HEK293 (cell line): ENCODE data around the gene MTUS2.

Source experiments
- CTCF ChIA-PET: fragments of 350-600 bp; formaldehyde crosslinking; extraction: SDS; loops from one replicate; lab custom pipeline; 2021; ENCODE audit warnings: antibody characterized with exemption; lab: Yijun Ruan, JAX
- POLR2A ChIA-PET: fragments of 300-600 bp; formaldehyde crosslinking; extraction: SDS; loops from one replicate; lab custom pipeline; 2020; ENCODE audit warnings: antibody characterized with exemption, inconsistent platforms; lab: Yijun Ruan, JAX
- H3K27ac ChIP-seq: fragments of 200-500 bp; sonication (Bioruptor generic); 2 replicates; pipeline ENCODE4 v1.5.1; 2014; ENCODE audit warnings: low read depth, low read length, control low read depth, inconsistent platforms; ENCODE audit errors: extremely low read depth
- H3K36me3 ChIP-seq, 2 experiments: fragments of 200-500 bp in 1 of 2; sonication (Bioruptor generic) in 1 of 2; 1 replicate in 1 of 2; 2 replicates in 1 of 2; pipeline ENCODE4 v1.5.1; 2014 to 2017; ENCODE audit warnings: inconsistent platforms in 2 of 2, low read length in 2 of 2; ENCODE audit not compliant: control insufficient read depth in 2 of 2, insufficient read depth in 1 of 2
- H3K4me1 ChIP-seq: fragments of 200-500 bp; sonication (Bioruptor generic); 2 replicates; pipeline ENCODE4 v1.5.1; 2014; ENCODE audit warnings: mild to moderate bottlenecking, low read length, inconsistent platforms; ENCODE audit not compliant: control insufficient read depth, insufficient read depth
- H3K4me3 ChIP-seq: 2 replicates; pipeline ENCODE4 v1.5.1; 2011; ENCODE audit warnings: low read depth, mild to moderate bottlenecking, control low read depth, low read length, moderate library complexity
- H3K9me3 ChIP-seq: fragments of 200-500 bp; sonication (Bioruptor generic); 2 replicates; pipeline ENCODE4 v1.5.1; 2014; ENCODE audit warnings: low read depth, low read length, inconsistent platforms; ENCODE audit not compliant: control insufficient read depth, insufficient read depth
- FEZF1 ChIP-seq: fragments of 450-650 bp; formaldehyde crosslinking; IDR thresholded peaks from 2 replicates; pipeline ENCODE4 v1.5.1; 2016; ENCODE audit warnings: missing biosample characterization, missing genetic modification characterization
- SCRT1 ChIP-seq: fragments of 450-650 bp; formaldehyde crosslinking; IDR thresholded peaks from 2 replicates; pipeline ENCODE4 v1.5.1; 2016; ENCODE audit warnings: missing biosample characterization, missing genetic modification characterization, borderline replicate concordance
- SP7 ChIP-seq: fragments of 450-650 bp; formaldehyde crosslinking; IDR thresholded peaks from 2 replicates; pipeline ENCODE4 v1.5.1; 2016; ENCODE audit warnings: missing biosample characterization, missing genetic modification characterization
- YY2 ChIP-seq: fragments of 450-650 bp; formaldehyde crosslinking; IDR thresholded peaks from 2 replicates; pipeline ENCODE4 v1.5.1; 2016; ENCODE audit warnings: missing biosample characterization, missing genetic modification characterization
- ZBTB20 ChIP-seq: fragments of 450-650 bp; formaldehyde crosslinking; IDR thresholded peaks from 2 replicates; pipeline ENCODE4 v1.5.1; 2016; ENCODE audit warnings: missing biosample characterization, missing genetic modification characterization
- ZFHX2 ChIP-seq: fragments of 450-650 bp; formaldehyde crosslinking; conservative IDR thresholded peaks from 2 replicates; pipeline ENCODE4 v1.5.1; 2016; ENCODE audit warnings: missing biosample characterization, missing genetic modification characterization
- ZFP69B ChIP-seq: fragments of 450-650 bp; formaldehyde crosslinking; IDR thresholded peaks from 2 replicates; pipeline ENCODE4 v1.5.1; 2016; ENCODE audit warnings: missing biosample characterization, missing genetic modification characterization
- ZNF10 ChIP-seq: fragments of 450-650 bp; formaldehyde crosslinking; IDR thresholded peaks from 2 replicates; pipeline ENCODE4 v1.5.1; 2017; ENCODE audit warnings: missing biosample characterization, missing genetic modification characterization
- ZNF133 ChIP-seq: fragments of 450-650 bp; formaldehyde crosslinking; IDR thresholded peaks from 2 replicates; pipeline ENCODE4 v1.5.1; 2016; ENCODE audit warnings: missing biosample characterization, missing genetic modification characterization
- ZNF175 ChIP-seq: fragments of 450-650 bp; formaldehyde crosslinking; IDR thresholded peaks from 2 replicates; pipeline ENCODE4 v1.5.1; 2016; ENCODE audit warnings: missing biosample characterization, missing genetic modification characterization
- ZNF426 ChIP-seq: fragments of 450-650 bp; formaldehyde crosslinking; IDR thresholded peaks from 2 replicates; pipeline ENCODE4 v1.5.1; 2017; ENCODE audit warnings: missing biosample characterization, missing genetic modification characterization, mild to moderate bottlenecking, inconsistent platforms, moderate library complexity
- ZNF433 ChIP-seq: fragments of 450-650 bp; formaldehyde crosslinking; IDR thresholded peaks from 2 replicates; pipeline ENCODE4 v1.5.1; 2016; ENCODE audit warnings: missing biosample characterization, missing genetic modification characterization, low read depth
- ZNF555 ChIP-seq: fragments of 450-650 bp; formaldehyde crosslinking; conservative IDR thresholded peaks from 2 replicates; pipeline ENCODE4 v1.5.1; 2017; ENCODE audit warnings: missing biosample characterization, mild to moderate bottlenecking, missing genetic modification characterization, inconsistent platforms
- ZNF561 ChIP-seq: fragments of 450-650 bp; IDR thresholded peaks from 2 replicates; pipeline ENCODE4 v1.5.1; 2018; ENCODE audit warnings: missing biosample characterization, missing genetic modification characterization, borderline replicate concordance
- TF ChIP-seq, protein P1 (sequence below): fragments of 450-650 bp; formaldehyde crosslinking; IDR thresholded peaks from 2 replicates; pipeline ENCODE4 v1.5.1; 2016; ENCODE audit warnings: missing biosample characterization, missing genetic modification characterization
- TF ChIP-seq, protein P2 (sequence below): fragments of 450-650 bp; formaldehyde crosslinking; IDR thresholded peaks from 2 replicates; pipeline ENCODE4 v1.5.1; 2017; ENCODE audit warnings: missing biosample characterization, missing genetic modification characterization

The MTUS2 gene

DNA sequence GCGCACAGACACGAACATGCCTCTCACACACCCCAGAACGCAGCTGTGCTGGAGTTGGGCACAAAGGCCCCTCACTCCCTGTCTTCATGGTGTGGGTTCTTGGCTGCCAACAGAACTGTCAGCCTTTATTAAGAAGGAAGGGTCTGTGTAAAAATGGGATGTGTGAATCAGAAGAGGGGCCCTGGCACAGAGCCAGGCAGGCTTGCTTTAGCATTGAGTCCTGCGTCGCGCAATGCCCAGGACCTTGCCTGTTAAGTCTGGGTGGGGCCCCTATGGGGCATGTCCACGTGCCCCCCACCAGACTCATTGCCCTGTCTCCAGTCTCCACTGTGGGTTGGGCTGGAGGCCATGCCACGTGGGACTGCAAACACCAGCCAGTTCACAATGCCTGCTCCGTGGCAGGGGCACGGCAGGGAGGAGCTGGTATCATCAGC is 690.5 kb downstream of the MTUS2 start (continued):
- no peak for TF ChIP-seq FEZF1 (tag by site-specific recombination)

DNA sequence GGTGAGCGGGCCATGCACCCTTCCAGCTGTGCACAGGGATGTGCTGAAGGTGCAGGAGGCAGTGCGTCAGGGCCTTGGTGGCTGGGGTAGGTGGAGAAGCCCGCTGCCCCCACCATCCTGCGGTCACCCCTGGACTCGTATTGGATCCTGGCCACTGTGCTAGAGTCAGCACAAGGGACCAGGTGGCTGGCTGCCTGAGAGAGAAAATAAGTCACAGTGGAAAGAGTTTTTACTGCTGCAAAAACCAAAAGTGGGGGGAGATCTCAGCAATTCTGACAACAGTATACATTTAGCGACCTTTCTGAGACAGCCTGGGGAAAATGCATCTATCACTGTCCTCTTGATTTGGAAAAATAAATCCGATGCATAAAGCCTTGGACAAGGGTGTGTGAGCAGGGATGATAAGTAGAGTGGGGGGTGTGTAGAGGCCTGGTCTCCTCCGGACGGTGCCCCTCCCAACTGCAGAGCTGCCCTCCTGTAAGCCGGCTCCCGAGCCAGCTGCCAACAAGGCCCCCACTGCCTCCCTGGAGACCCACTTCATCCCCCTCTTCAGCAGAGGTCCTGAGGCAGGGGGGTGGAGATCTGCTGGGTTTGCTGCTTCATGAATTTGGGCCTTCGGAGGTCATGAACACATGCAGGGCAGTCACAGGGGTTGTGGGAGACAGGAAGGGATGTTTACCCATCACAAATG is 691.1 kb downstream of the MTUS2 start:
- Histone ChIP-seq H3K27ac (no peak overlapping the region), H3K36me3 (peaks cover 0 to 51% of the 10 kb centered on the region in 2 experiments; a peak in 1 of 3 replicates), H3K9me3 (no peaks in the 10 kb centered on the region)
- CTCF ChIA-PET, result no interaction called here
- TF ChIP-seq SCRT1 (tag by site-specific recombination), result no peak
- TF ChIP-seq ZNF555 (tag by site-specific recombination), result no peak
- TF ChIP-seq, protein P1, sequence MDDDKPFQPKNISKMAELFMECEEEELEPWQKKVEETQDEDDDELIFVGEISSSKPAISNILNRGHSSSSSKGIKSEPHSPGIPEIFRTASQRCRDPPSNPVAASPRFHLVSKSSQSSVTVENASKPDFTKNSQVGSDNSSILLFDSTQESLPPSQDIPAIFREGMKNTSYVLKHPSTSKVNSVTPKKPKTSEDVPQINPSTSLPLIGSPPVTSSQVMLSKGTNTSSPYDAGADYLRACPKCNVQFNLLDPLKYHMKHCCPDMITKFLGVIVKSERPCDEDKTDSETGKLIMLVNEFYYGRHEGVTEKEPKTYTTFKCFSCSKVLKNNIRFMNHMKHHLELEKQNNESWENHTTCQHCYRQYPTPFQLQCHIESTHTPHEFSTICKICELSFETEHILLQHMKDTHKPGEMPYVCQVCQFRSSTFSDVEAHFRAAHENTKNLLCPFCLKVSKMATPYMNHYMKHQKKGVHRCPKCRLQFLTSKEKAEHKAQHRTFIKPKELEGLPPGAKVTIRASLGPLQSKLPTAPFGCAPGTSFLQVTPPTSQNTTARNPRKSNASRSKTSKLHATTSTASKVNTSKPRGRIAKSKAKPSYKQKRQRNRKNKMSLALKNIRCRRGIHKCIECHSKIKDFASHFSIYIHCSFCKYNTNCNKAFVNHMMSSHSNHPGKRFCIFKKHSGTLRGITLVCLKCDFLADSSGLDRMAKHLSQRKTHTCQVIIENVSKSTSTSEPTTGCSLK (tag by site-specific recombination), result no peak
- TF ChIP-seq ZNF10, result no peak
- no peak for TF ChIP-seq ZNF175 (tag by site-specific recombination)
- no peak for TF ChIP-seq YY2
- no peak for TF ChIP-seq ZNF433 (tag by site-specific recombination)
- TF ChIP-seq, all 188 proteins: peak for 0
- no peak overlapping the region for H3K4me3 ChIP-seq
- H3K4me1 ChIP-seq, result no peaks in the 10 kb centered on the region
- POLR2A ChIA-PET, result no interaction called here

DNA sequence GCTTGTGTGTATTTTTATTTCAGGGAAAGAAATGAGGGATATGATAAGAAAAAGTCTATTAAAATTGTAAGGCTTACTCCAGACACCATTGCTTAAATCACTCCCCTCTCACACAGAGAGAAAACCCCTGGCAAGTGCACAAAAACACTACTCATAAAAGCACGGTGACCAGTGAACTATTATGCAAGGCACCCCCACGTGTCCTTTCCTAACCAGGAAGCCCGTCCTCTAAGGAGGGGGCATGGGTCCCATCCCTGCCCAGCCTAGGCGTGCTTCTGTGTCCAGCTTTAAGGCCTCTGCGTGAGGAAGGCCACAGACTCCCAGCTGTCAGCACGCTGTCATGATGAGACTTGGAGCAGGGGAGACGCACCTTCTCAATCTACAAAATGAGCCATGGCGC is 691.8 kb downstream of the MTUS2 start:
- TF ChIP-seq ZFHX2 (tag by site-specific recombination), result no peak
- TF ChIP-seq ZNF426 (tag by site-specific recombination), result no peak
- TF ChIP-seq ZNF561 (tag by site-specific recombination), result no peak
- TF ChIP-seq ZFP69B (tag by site-specific recombination), result no peak
- TF ChIP-seq, protein P2, sequence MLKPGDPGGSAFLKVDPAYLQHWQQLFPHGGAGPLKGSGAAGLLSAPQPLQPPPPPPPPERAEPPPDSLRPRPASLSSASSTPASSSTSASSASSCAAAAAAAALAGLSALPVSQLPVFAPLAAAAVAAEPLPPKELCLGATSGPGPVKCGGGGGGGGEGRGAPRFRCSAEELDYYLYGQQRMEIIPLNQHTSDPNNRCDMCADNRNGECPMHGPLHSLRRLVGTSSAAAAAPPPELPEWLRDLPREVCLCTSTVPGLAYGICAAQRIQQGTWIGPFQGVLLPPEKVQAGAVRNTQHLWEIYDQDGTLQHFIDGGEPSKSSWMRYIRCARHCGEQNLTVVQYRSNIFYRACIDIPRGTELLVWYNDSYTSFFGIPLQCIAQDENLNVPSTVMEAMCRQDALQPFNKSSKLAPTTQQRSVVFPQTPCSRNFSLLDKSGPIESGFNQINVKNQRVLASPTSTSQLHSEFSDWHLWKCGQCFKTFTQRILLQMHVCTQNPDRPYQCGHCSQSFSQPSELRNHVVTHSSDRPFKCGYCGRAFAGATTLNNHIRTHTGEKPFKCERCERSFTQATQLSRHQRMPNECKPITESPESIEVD (tag by site-specific recombination), result no peak
- no peak for TF ChIP-seq SP7
- TF ChIP-seq ZNF133 (tag by site-specific recombination), result no peak
- no peak for TF ChIP-seq ZBTB20 (tag by site-specific recombination)
- TF ChIP-seq FEZF1 (tag by site-specific recombination), result no peak
- Histone ChIP-seq H3K4me1 (no peaks in the 10 kb centered on the region), H3K9me3 (no peaks in the 10 kb centered on the region), H3K27ac (no peak overlapping the region), H3K4me3 (no peak overlapping the region), H3K36me3 (peaks cover 0 to 58% of the 10 kb centered on the region in 2 experiments; a peak in 1 of 3 replicates)
- CTCF ChIA-PET, result interaction anchor here (1.2 kb wide), 1 partner anchor 195 kb away, joined by 3 read pairs; no protein-coding TSS in a partner anchor
- POLR2A ChIA-PET, result no interaction called here
